HG03159 (cell line): ENCODE data around the gene WNT1.
A peak's percentile ranks its signal among the peaks of the same experiment; 100 is the strongest.

Experiments
- ATAC-seq: cut with Tn5 transposase; IDR thresholded peaks from one replicate; pipeline ENCODE4 v1.9.1; 2021; ENCODE audit warnings: mild to moderate bottlenecking, moderate library complexity; ENCODE audit not compliant: unreplicated experiment

Gene WNT1

GRCh38 chr12:48999371-49000131 is 21.4 kb downstream of the WNT1 start, which contains the start of gene DDN:
DDN (minus strand) TSS chr12:48999375; CDS start chr12:48999287, 88 bp downstream.
- ATAC-seq = peak; percentile 43

- no peak for ATAC-seq
These were observed 22.2 kb downstream of the WNT1 start for GRCh38 chr12:49000346-49000745.

DNA sequence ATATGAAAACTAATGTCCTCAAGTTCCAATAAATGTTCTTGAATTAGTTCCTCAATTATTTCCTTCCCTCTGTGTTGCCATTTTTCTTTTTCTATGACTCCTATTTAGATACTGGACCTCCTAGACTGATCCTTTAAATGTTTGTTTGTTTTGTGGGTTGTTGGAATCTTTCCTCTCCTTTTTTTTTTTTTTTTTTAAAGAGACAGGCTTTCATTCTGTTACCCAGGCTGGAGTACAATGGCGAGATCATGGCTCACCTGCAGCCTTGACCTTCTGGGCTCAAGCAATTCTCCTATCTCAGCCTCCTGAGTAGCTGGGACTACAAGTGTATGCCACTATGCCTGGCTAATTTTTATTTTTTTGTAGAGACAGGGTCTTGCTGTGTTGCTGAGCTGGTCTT is 30.8 kb downstream of the WNT1 start:
- no peak for ATAC-seq

GRCh38 chr12:49010092-49010668 is 32.1 kb downstream of the WNT1 start:
- ATAC-seq = no peak

DNA sequence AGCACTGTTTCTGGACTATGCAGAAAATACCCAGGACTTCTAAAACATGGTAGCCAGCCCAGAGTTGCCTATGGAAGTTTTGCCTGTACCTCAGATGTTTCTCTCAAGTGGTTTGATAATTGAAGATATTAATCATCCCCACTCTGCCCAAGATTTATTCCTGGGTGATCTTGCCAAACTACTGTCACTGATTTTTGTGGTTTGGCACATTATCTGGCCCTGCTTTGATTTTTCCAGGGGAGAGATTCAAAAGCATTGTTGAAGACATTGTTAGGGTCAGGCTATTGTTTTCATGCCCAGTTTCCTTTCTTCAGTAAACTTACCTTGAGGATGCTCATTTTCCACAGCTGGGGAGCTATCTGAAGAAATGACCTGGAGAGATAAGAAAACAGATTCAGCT is 34.6 kb downstream of the WNT1 start:
- no peak for ATAC-seq

DNA sequence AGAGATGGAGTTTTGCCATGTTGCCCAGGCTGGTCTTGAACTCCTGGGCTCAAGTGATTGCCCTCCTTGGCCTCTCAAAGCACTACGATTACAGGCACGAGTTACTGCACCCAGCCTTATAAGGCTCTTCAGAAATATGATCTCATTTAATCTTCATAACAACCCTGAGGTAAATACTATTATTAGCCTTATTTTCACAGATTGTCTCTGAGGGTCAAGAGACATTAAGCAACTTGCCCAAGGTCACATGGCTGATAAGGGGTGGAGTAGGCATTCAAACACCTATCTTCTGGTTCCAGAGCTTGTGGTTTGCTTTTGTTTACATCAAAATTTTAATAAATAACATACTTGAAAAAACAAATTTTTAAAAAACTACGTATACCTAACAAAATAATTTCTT is 35.3 kb downstream of the WNT1 start:
- ATAC-seq = no peak

GRCh38 chr12:49014547-49014946 is 36.4 kb downstream of the WNT1 start:
- ATAC-seq = no peak

- ATAC-seq = no peak
These were observed 37.1 kb downstream of the WNT1 start for GRCh38 chr12:49015196-49015595.

- ATAC-seq = peak; percentile 1
These were observed 39.8 kb downstream of the WNT1 start for GRCh38 chr12:49017891-49018260.

- ATAC-seq = peak; percentile 87
These were observed 40.4 kb downstream of the WNT1 start, which contains the start of gene PRKAG1 for GRCh38 chr12:49018261-49019119. PRKAG1 (minus strand) TSS chr12:49018776; CDS start chr12:49018740, 36 bp downstream.

- ATAC-seq = peak; percentile 22
These were observed 41.0 kb downstream of the WNT1 start for GRCh38 chr12:49019120-49019430.

GRCh38 chr12:49019443-49020324 is 41.6 kb downstream of the WNT1 start:
- ATAC-seq = no peak

- ATAC-seq = no peak
These were observed 42.3 kb downstream of the WNT1 start for GRCh38 chr12:49020441-49020840.

DNA sequence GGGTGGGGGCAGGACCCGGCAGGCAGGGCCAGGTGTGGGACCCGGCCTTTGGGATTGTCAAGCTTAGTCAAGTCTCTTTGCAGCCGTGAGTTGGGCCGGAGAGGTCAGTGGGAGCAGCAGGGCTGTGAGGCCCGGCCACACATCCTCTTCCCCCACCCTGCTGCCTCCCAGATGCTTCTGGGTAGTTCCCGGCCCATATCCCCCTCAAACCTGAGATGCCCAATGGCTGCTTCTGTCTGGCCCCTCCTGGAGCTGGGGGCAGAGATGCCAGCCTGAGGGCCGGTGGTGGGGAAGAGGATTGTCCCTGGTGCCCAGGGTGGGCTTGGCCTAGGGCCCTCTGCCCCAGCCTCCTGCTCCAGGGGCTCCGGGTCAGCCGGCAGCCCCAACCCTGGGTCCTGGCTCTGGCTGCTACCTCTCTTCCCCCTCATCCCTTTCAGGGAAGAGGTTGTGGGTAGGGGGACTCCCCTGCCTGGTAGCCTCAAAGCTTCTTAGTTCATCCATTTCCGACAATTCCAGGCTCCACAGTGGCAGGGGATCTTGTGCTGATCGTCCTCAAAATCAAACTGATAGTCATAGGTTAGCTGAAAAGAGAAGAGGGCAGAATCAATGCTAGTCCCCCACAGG is 43.3 kb downstream of the WNT1 start:
- ATAC-seq = no peak

DNA sequence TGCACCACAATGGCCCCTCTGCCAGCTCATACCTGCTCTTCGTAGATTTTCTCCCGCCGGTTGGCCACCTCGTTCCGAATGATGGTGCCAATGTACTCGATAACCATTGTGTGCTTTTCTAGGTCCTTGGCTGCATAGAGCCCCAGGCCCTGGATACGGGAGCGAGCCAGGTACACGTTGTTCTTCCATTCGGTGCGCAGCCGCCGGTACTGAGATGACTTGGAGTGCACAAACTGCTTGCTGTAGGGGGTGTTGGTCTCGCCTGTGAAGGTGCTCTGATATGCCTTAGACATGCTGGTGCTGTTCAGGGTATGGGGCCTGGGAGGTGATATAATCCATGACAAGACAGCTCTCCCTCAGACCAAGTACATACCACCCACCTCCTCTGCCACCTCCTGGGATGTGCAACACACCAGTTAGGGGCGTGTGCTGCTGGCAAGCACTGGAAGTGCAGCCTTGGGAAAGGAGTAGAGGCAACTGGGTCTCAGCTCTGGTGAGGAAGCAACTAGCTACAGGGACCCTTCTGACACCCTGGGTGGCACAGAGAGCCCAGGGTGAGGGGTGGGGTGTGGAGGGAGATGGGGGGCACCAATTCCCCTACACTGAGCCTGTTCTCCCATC is 44.5 kb downstream of the WNT1 start:
- ATAC-seq = no peak

DNA sequence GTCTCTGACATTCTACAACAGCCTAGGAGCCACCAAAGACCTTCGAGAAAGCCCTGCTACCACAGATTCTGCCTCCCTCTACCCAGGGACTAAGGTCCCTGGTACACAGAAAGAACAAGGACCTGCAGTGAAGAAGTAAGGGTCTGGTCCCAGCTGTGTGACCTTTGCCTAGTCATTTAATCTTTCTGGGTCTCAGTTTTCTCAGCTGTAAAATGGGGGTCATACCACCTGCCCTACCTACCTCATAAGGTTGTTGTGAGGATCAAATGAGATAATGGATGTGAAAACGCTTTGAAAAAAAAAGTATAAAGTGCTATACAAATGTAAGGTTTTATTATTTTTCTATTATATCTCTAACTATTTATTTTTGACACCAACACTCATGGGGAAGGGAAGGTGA is 45.7 kb downstream of the WNT1 start:
- ATAC-seq = no peak

GRCh38 chr12:49024543-49024942 is 46.4 kb downstream of the WNT1 start:
- no peak for ATAC-seq

GRCh38 chr12:49025463-49025862 is 47.3 kb downstream of the WNT1 start:
- ATAC-seq = no peak

DNA sequence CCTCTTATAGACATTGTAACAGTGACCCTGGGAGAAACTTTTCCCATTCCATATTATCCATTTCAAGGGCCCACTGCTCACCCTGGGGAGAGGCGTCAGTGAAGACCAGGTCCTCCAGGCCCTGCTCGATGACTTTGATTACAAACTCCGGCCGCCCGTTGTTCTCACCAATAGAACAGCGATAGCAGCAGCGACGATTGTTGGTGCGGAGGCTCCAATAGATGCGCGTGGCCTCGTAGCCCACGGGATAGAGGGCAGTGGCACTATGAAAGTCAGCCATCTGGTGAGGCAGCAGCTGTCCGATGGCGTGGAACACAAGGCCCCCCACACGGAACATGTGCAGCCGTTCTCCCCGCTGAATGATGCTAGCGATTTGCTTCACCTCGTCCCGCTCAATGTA is 48.0 kb downstream of the WNT1 start:
- ATAC-seq = no peak
